ENCODE data around the gene GAPDH. TPM values are rescaled to one million over a fixed set of nuclear protein-coding genes. Genes with fewer than 3 reads are reported as not detected.
A peak's percentile ranks its signal among the peaks of the same experiment; 100 is the strongest.

Gene GAPDH
- total RNA-seq, 4 donors from 2014 or later: 2,526 to 4,151 (median 3,597) TPM

- peaks cover 36 to 59% (median 38%) of the 10 kb centered on the region in 3 donors for H3K4me1 ChIP-seq
- WGBS, 2 donors: 60 to 86% methylated on average over 2 to 10 of the region's 26 CpGs
- no peaks in the 10 kb centered on the region for H3K9me3 ChIP-seq
- H3K27me3 ChIP-seq: no peaks in the 10 kb centered on the region
- H3K4me3 ChIP-seq: no peak overlapping the region
- TF ChIP-seq POLR2A (IDR thresholded peaks at IDR 0.05) (no peak), CTCF (IDR thresholded peaks at IDR 0.05) (no peak)
- no peak for DNase-seq
- intact Hi-C loops (cut with DNase I): no loop called here
- peaks cover 0 to 65% (median 3%) of the 10 kb centered on the region in 3 donors for H3K36me3 ChIP-seq
- H3K27ac ChIP-seq: peak overlapping the region in 3 of 4 donors; percentile 9 to 82 (median 59)
These were observed 14.2 kb downstream of the GAPDH start for GRCh38 chr12:6548556-6548955.

GRCh38 chr12:6548966-6549683 is 14.8 kb downstream of the GAPDH start:
- Histone ChIP-seq H3K4me1 (peaks cover 40 to 65% (median 43%) of the 10 kb centered on the region in 3 donors), H3K4me3 (no peak overlapping the region), H3K9me3 (no peaks in the 10 kb centered on the region), H3K36me3 (peaks cover 0 to 64% (median 3%) of the 10 kb centered on the region in 3 donors), H3K27me3 (no peaks in the 10 kb centered on the region), H3K27ac (peak overlapping the region in 2 of 4 donors; percentile 82 to 93)
- TF ChIP-seq POLR2A (IDR thresholded peaks at IDR 0.05): no peak
- no peak for TF ChIP-seq CTCF (IDR thresholded peaks at IDR 0.05)
- intact Hi-C loops (cut with DNase I): no loop called here
- WGBS, 2 donors: 63 to 70% methylated on average over 15 of the region's 15 CpGs
- DNase-seq: no peak

- H3K36me3 ChIP-seq: peaks cover 0 to 58% (median 3%) of the 10 kb centered on the region in 3 donors
These were observed 15.4 kb downstream of the GAPDH start for GRCh38 chr12:6549684-6550151.

GRCh38 chr12:6550294-6551062 is 16.2 kb downstream of the GAPDH start:
- H3K27me3 ChIP-seq: no peaks in the 10 kb centered on the region
- H3K36me3 ChIP-seq: peaks cover 0 to 55% (median 3%) of the 10 kb centered on the region in 3 donors
- 83 to 89% methylated on average over 10 to 12 of the region's 24 CpGs for WGBS, 2 donors
- peak overlapping the region in 1 of 4 donors; percentile 75 for H3K4me3 ChIP-seq
- no peak for TF ChIP-seq CTCF (IDR thresholded peaks at IDR 0.05)
- no peak for TF ChIP-seq POLR2A (IDR thresholded peaks at IDR 0.05)
- DNase-seq: no peak
- peaks cover 45 to 77% (median 50%) of the 10 kb centered on the region in 3 donors for H3K4me1 ChIP-seq
- intact Hi-C loops (cut with DNase I): no loop called here
- H3K9me3 ChIP-seq: no peaks in the 10 kb centered on the region
- H3K27ac ChIP-seq: peak overlapping the region; percentile 61 to 93 (median 82)

More at GRCh38 chr12:6549684-6550151, 15.4 kb downstream of the GAPDH start:
- DNase-seq: no peak
- WGBS, 2 donors: 92 to 93% methylated on average over 8 to 10 of the region's 18 CpGs
- intact Hi-C loops (cut with DNase I): no loop called here
- H3K27me3 ChIP-seq: no peaks in the 10 kb centered on the region
- H3K27ac ChIP-seq: peak overlapping the region; percentile 5 to 93 (median 82)
- TF ChIP-seq CTCF (IDR thresholded peaks at IDR 0.05): no peak
- TF ChIP-seq POLR2A (IDR thresholded peaks at IDR 0.05): no peak
- H3K4me1 ChIP-seq: peaks cover 40 to 71% (median 46%) of the 10 kb centered on the region in 3 donors
- H3K4me3 ChIP-seq: no peak overlapping the region
- no peaks in the 10 kb centered on the region for H3K9me3 ChIP-seq
